ENCODE results near the gene ZNF385D. TPM values are rescaled to one million over a fixed set of nuclear protein-coding genes. Genes with fewer than 3 reads are reported as not detected.

The ZNF385D gene
- polyA plus RNA-seq, 3 donors: 8.2 to 21.6 (median 17.4) TPM

DNA sequence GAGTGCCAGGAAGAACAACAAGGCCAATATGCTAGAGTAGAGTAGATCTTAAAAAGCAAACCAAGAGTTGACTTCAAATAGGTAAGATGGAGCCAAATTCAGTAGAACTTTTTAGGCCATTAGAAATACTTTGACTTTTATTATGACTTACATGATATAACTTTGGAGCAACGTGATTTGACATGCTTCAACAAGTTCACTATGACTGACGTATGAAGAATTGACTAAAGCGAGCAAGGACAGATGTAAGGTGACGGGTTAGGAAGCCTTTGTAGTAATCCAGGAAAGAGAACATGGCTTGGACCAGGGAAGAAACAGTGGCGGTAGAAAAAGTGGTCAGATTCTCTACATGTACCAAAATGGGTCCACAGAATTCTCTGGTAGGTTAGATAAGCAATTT is 4.9 kb upstream of the ZNF385D start:
- no peak for DNase-seq (ENCODE audit: extremely low read depth in 1 of 11, low read depth in 9 of 11, low spot score in 4 of 11)

DNA sequence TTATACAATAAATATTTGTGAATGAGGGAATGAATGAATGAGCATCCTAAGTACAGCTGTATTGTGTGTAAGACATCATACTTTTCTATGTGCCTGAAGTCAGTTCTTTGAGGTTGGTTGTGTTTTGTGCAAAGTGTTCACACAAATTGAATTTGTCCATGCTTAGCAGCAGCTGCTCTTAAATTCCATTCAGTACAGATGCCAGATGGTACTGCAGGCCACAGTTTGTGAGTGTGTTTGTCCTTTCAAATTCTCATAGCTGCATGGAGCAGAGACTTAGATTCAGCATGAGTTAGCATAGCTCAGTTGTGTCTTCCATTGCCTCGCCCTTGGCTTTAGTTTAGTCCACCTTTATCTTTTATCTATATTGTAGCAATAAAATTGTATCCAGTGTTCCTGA is 3.8 kb upstream of the ZNF385D start:
- no peak for DNase-seq (ENCODE audit: extremely low read depth in 1 of 11, low read depth in 9 of 11, low spot score in 4 of 11)

DNA sequence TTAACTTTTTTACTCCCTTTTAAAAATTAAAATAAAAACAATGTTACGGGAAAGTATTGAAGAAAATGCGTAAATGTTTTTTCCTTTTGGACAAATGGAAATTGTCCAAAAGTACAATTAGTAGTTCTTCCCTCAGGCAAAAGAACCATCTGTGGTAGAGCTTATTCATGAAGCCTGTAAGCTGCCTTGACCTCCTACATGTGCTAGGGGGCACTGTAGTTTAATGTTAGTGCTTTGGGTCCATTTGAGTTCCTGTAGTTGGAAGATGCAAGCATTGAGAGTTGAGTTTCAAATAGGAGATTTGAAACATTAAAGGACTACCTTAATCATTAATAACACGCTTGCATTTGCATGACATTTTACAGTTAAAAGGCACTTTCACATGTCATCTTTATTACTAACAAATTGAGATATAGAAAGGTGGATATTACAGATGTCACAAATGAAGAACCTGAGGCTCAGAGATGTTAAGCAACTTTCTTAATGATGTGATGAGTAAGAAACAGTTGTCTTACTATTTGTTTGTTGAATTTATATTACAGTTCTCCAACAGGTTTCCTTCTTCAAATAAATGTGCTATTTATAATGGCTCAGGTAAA is 1.8 kb upstream of the ZNF385D start:
- peak in 3 of 11 donors; percentile 14 to 51 (median 34) for DNase-seq (ENCODE audit: extremely low read depth in 1 of 11, low read depth in 9 of 11, low spot score in 4 of 11)

DNA sequence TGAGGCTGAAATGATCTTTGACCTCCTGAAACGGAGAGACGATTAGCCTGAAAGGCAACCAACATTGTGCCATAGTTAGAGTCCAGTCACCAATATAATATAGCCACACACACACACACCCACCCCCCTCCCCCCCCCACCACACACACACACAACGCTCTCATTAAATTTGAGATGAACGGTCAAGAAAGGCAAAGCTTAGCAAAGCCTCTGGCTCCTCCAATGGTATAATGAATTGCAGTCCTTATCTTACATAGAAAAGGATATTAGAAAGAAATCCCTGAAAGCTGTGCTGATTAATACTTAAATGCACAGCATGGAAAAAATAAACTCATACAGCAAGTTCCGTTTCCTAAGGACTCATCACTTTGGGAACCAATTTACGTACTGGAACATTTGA is 876 bp upstream of the ZNF385D start:
- no peak for DNase-seq (ENCODE audit: extremely low read depth in 1 of 11, low read depth in 9 of 11, low spot score in 4 of 11)

GRCh38 chr3:21750080-21750696 is 822 bp downstream of the ZNF385D start:
- peak in 1 of 11 donors; percentile 10 for DNase-seq (ENCODE audit: extremely low read depth in 1 of 11, low read depth in 9 of 11, low spot score in 4 of 11)

DNA sequence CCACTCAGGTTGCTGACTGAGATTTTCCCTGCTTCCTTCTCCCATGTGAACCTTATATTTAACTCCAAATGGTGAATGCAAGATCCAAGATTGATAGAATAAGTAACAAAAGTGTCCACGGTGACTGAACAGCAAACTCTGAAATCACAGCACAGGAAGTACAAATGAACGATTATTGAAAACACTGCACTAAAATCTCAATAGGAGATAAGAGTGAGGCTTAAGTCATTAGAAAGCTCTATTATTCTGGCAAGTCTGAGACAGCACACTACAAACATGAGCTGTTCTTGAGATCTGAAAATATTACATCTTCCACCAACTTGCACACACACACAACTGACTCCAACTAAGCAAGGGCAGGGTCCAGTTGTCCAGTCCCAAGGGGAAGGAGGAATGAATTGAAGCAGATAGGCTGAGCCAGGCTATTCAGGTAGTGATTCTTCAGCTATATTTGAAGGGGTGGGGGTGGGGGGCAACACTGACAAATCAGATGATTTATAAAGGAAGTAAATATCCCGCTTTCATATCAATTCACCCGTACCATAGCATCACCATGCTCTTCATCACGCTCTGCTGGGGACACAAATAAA is 2.9 kb downstream of the ZNF385D start:
- DNase-seq (ENCODE audit: extremely low read depth in 1 of 11, low read depth in 9 of 11, low spot score in 4 of 11): no peak

DNA sequence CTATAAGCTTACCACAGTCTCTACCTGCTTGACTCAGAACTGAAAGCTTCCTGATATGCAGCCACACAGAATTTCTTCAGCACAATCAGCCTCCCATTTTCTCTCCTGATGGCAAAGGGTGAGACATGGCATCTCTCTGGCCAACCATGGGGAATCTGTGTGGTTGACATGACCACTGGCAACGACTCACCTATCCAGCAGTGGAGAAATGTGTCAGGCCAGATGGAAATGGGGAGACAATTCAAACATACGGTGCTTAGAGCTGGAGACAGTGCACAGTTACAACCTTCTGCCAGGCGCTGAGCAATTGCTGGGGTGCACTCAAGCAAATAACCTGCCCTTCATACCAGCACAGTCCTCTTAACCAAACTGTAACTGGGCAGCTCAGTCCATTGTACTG is 3.6 kb downstream of the ZNF385D start:
- no peak for DNase-seq (ENCODE audit: extremely low read depth in 1 of 11, low read depth in 9 of 11, low spot score in 4 of 11)

- DNase-seq (ENCODE audit: extremely low read depth in 1 of 11, low read depth in 9 of 11, low spot score in 4 of 11): no peak
These were observed 5.0 kb downstream of the ZNF385D start for GRCh38 chr3:21745966-21746365.

DNA sequence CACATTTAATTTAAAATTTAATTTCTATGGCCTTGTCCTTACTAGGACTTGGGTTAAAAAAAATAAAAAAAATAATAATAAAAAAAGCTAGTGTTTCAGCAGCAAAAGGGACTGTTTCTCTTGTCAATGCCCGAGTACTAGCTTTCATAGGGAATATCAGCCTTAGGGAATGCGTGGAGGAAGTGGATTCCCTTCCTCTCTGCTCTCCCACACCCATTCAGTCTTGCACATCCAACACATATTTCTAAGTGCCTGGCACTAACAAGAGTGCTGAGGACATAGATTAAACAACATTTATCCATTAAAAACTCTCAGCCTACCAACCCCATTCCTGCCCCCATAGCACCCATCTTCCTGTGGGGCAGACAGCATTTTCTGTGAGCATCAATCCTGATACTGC is 6.2 kb downstream of the ZNF385D start:
- no peak for DNase-seq (ENCODE audit: extremely low read depth in 1 of 11, low read depth in 9 of 11, low spot score in 4 of 11)

- DNase-seq (ENCODE audit: extremely low read depth in 1 of 11, low read depth in 9 of 11, low spot score in 4 of 11): no peak
These were observed 11.9 kb downstream of the ZNF385D start for GRCh38 chr3:21738935-21739702.

- DNase-seq (ENCODE audit: extremely low read depth in 1 of 11, low read depth in 9 of 11, low spot score in 4 of 11): no peak
These were observed 12.7 kb downstream of the ZNF385D start for GRCh38 chr3:21738283-21738682.

- DNase-seq (ENCODE audit: extremely low read depth in 1 of 11, low read depth in 9 of 11, low spot score in 4 of 11): no peak
These were observed 16.3 kb downstream of the ZNF385D start for GRCh38 chr3:21734746-21735145.

GRCh38 chr3:21729888-21730459 is 21.0 kb downstream of the ZNF385D start:
- no peak for DNase-seq (ENCODE audit: extremely low read depth in 1 of 11, low read depth in 9 of 11, low spot score in 4 of 11)

DNA sequence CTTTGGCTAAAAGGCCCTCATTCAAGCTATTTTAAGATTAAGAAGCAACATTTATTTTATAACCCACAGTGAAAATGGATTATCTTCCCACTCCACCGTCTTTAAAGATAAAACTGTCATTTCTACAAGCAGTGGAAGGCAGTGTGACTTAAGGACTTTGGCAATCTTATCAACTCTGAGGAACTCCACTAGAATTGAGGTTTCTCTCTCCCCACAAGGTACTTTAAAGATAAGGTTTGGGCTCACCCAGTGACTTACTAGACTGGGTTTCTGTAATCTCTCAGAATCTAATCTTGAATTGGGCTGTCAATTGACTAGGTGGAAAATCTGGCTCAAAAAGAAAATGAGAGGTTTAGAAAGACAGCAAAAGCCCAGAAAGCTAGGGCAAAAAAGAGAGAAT is 21.7 kb downstream of the ZNF385D start:
- DNase-seq (ENCODE audit: extremely low read depth in 1 of 11, low read depth in 9 of 11, low spot score in 4 of 11): no peak

- no peak for DNase-seq (ENCODE audit: extremely low read depth in 1 of 11, low read depth in 9 of 11, low spot score in 4 of 11)
These were observed 28.2 kb downstream of the ZNF385D start for GRCh38 chr3:21722768-21723167.

- DNase-seq (ENCODE audit: extremely low read depth in 1 of 11, low read depth in 9 of 11, low spot score in 4 of 11): no peak
These were observed 28.7 kb downstream of the ZNF385D start for GRCh38 chr3:21722301-21722700.

DNA sequence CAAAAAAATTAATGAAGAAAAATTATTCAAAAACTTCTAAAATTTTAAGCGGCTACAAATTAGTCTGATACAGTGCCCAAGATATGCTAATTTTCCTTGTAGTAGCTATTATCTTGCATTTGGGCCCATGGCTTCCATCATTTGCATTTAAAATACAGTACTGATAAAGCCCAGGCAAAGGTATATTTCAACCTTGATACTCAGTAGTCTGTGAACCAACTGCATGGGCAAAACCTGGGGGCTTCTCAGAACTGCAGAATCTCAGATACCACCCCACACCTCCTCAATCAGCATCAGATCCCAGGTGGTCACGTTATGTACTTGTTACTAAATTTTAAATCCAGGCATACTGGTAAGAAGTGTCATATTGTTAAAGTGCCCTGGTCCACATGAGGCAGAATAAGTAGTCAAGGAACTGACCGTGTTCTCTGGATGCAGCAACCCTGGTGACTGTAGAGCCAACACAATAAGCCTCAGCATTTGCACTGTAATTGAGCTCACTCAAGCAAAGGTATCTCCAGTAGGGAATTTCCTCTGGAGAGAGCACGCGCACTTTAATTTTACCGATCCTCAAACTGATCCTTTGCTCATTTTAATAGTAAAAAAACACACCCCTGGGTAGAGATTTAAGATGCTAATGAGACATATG is 31.9 kb downstream of the ZNF385D start:
- peak in 1 of 11 donors; percentile 2 for DNase-seq (ENCODE audit: extremely low read depth in 1 of 11, low read depth in 9 of 11, low spot score in 4 of 11)

DNA sequence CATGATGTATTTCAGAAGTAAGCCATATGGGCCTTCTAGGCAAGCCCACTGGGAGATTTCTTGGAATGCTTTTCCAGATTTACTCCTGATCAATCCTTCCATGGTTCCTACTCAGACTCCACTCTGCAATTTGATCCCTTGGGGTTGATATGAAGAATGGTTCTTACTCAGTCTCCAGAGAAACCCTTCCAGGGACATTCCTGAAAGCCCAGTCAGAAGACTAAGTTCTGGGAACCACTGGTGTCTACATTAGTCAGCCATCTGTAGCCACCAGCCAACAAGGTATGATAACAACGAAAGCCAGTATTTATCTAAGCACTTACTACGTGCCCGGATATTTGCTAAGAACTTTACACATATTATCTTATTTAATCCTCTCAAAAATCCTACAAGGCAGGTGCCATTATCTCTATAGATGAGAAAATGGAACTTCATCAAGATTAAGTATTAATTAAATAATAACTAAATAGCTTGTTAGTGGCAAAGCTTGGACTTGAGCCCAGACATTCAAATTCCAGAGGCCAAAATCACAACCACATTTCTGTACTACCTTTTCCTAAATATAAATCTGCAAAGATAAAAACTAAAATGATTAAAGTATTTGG is 32.7 kb downstream of the ZNF385D start:
- no peak for DNase-seq (ENCODE audit: extremely low read depth in 1 of 11, low read depth in 9 of 11, low spot score in 4 of 11)

- no peak for DNase-seq (ENCODE audit: extremely low read depth in 1 of 11, low read depth in 9 of 11, low spot score in 4 of 11)
These were observed 35.3 kb downstream of the ZNF385D start for GRCh38 chr3:21715662-21716061.
